Endothelial cell of umbilical vein (primary cell): Measurements from ENCODE around the gene ACE.

Experiments
- CTCF ChIP-seq, 2 donors: IDR thresholded peaks; 1 replicate in 1 of 2; 2 replicates in 1 of 2; pipeline ENCODE4 v1.5.1; 2011; ENCODE audit warnings: low read length in 2 of 2, mild to moderate bottlenecking in 2 of 2, moderate library complexity in 2 of 2, control low read depth in 1 of 2, inconsistent platforms in 1 of 2, low read depth in 1 of 2; ENCODE audit not compliant: insufficient read depth in 1 of 2; ENCODE audit errors: extremely low read depth in 1 of 2
- EZH2 ChIP-seq: IDR thresholded peaks from 2 replicates; pipeline ENCODE4 v1.6.1; 2012; ENCODE audit warnings: borderline replicate concordance, low read depth, mild to moderate bottlenecking, moderate library complexity, low read length, inconsistent platforms; ENCODE audit not compliant: severe bottlenecking
- FOS ChIP-seq: IDR thresholded peaks from 2 replicates; pipeline ENCODE4 v1.6.1; 2011; ENCODE audit warnings: mild to moderate bottlenecking, low read length, moderate library complexity, borderline replicate concordance; ENCODE audit not compliant: insufficient read depth
- GATA2 ChIP-seq: IDR thresholded peaks from 2 replicates; pipeline ENCODE4 v1.7.0; 2011; ENCODE audit warnings: low read depth, mild to moderate bottlenecking, moderate library complexity, mixed read lengths, low read length; ENCODE audit not compliant: insufficient read length, insufficient read depth
- MAX ChIP-seq: IDR thresholded peaks from 2 replicates; pipeline ENCODE4 v1.6.1; 2011; ENCODE audit not compliant: insufficient read depth, insufficient read length
- MYC ChIP-seq: IDR thresholded peaks from one replicate; pipeline ENCODE4 v1.6.1; 2011; ENCODE audit warnings: mild to moderate bottlenecking, low read depth, low read length
- POLR2A ChIP-seq: IDR thresholded peaks from 2 replicates; pipeline ENCODE4 v1.6.1; 2012; ENCODE audit warnings: low read depth, mild to moderate bottlenecking, control low read depth, low read length
- POLR2AphosphoS5 ChIP-seq: IDR thresholded peaks from 2 replicates; pipeline ENCODE4 v1.6.1; 2012; ENCODE audit warnings: low read depth, mild to moderate bottlenecking, control low read depth, low read length, moderate library complexity; ENCODE audit not compliant: insufficient read depth

GRCh38 chr17:63446753-63447470, 29.9 kb upstream of the ACE start:
- TF ChIP-seq CTCF (IDR thresholded peaks at IDR 0.05; ENCODE audit: extremely low read depth in 1 of 2, insufficient read depth in 1 of 2, low read depth in 1 of 2, low read length in 2 of 2): peak; percentile 15 to 22
- TF ChIP-seq FOS: peak; percentile 48
- TF ChIP-seq POLR2A: peak; percentile 57
- no peak for TF ChIP-seq MYC
- peak; percentile 97 for TF ChIP-seq GATA2
- TF ChIP-seq POLR2AphosphoS5: peak; percentile 95
- TF ChIP-seq EZH2: no peak
- TF ChIP-seq MAX: no peak
